HCT116 (cell line): ENCODE measurements around the gene ADARB1. TPM values are rescaled to one million over a fixed set of nuclear protein-coding genes. Genes with fewer than 3 reads are reported as not detected.

Source experiments
- ATAC-seq: fragments of 200-7000 bp; cut with Tn5 transposase; 2 replicates; pipeline ENCODE4 v1.9.1; 2020; ENCODE audit warnings: mild to moderate bottlenecking, moderate library complexity
- BruUV-seq: library from RNA; stranded (reverse); fragments of 400-500 nt; replicated peaks from 2 replicates; lab custom pipeline; 2021; lab: Mats Ljungman, UMichigan
- CTCF ChIA-PET: fragments of 300-600 bp; sonication (Branson Sonifier 250); formaldehyde crosslinking; loops from one replicate; lab custom pipeline; 2021; ENCODE audit warnings: antibody characterized with exemption; lab: Charles Lee
- POLR2A ChIA-PET: fragments of 300-600, 350-600 bp; sonication (Branson Sonifier 250); formaldehyde crosslinking; loops from one replicate; lab custom pipeline; 2021; ENCODE audit warnings: antibody characterized with exemption; lab: Charles Lee
- RAD21 ChIA-PET, 2 experiments: fragments of 300-600 bp; sonication (Branson Sonifier 250); formaldehyde crosslinking; loops; one replicate each; lab custom pipeline; 2023; ENCODE audit warnings: low total read pairs in 2 of 2; ENCODE audit not compliant: uncharacterized antibody in 2 of 2, unreplicated experiment in 2 of 2, low non-redundant PET in 1 of 2; lab: Charles Lee
- DNase-seq: peaks from one replicate; pipeline ENCODE4 v3.0.0-alpha.2; 2010; ENCODE audit warnings: low read depth, low spot score
- H2AFZ ChIP-seq: fragments of 200-600 bp; shearing (Covaris generic), sonication (generic); 2 replicates; pipeline ENCODE4 v1.6.1; 2017; ENCODE audit warnings: low read depth, mixed run types, mixed read lengths, antibody characterized with exemption, low read length; ENCODE audit not compliant: poor library complexity, severe bottlenecking
- H3K27ac ChIP-seq: 2 replicates; pipeline ENCODE4 v1.5.1; 2012; ENCODE audit warnings: low read depth, low read length
- H3K27me3 ChIP-seq: fragments of 200-600 bp; sonication (generic); 2 replicates; pipeline ENCODE4 v1.6.1; 2016; ENCODE audit warnings: mixed run types, low read length, mixed read lengths; ENCODE audit not compliant: insufficient read depth
- H3K36me3 ChIP-seq, 2 experiments: fragments of 200-500 bp in 1 of 2; fragments of 200-600 bp in 1 of 2; sonication (Bioruptor generic) in 1 of 2; sonication (generic) in 1 of 2; 2 replicates each; pipeline versions ENCODE4 v1.5.1 to v1.6.1; 2014 to 2016; ENCODE audit warnings: low read length in 2 of 2, inconsistent platforms in 1 of 2, mixed read lengths in 1 of 2, mixed run types in 1 of 2; ENCODE audit not compliant: insufficient read depth in 2 of 2, control insufficient read depth in 1 of 2
- H3K4me1 ChIP-seq, 2 experiments: fragments of 200-600 bp in 1 of 2; sonication (generic) in 1 of 2; 2 replicates each; pipeline versions ENCODE4 v1.5.1 to v1.6.1; 2012 to 2017; ENCODE audit warnings: low read length in 2 of 2, inconsistent platforms in 1 of 2, mild to moderate bottlenecking in 1 of 2, mixed read lengths in 1 of 2, mixed run types in 1 of 2, moderate library complexity in 1 of 2; ENCODE audit not compliant: insufficient read depth in 2 of 2, control insufficient read depth in 1 of 2
- H3K4me2 ChIP-seq: fragments of 200-600 bp; sonication (generic); 2 replicates; pipeline ENCODE4 v1.6.1; 2017; ENCODE audit warnings: mixed run types, low read length, mixed read lengths
- H3K4me3 ChIP-seq, 2 experiments: fragments of 200-600 bp in 1 of 2; sonication (generic) in 1 of 2; replicated peaks in 1 of 2; 2 replicates each; pipeline ENCODE4 v1.5.1; 2011 to 2016; ENCODE audit warnings: low read length in 2 of 2, control low read depth in 1 of 2, low read depth in 1 of 2, mild to moderate bottlenecking in 1 of 2, mixed read lengths in 1 of 2, mixed run types in 1 of 2
- H3K79me2 ChIP-seq: fragments of 200-600 bp; sonication (generic); 2 replicates; pipeline ENCODE4 v1.6.1; 2017; ENCODE audit warnings: mild to moderate bottlenecking, mixed run types, low read length, moderate library complexity, mixed read lengths; ENCODE audit not compliant: insufficient read depth
- H3K9ac ChIP-seq: fragments of 200-600 bp; sonication (generic); 2 replicates; pipeline ENCODE4 v1.6.1; 2016; ENCODE audit warnings: low read length, mixed read lengths
- H3K9me2 ChIP-seq: fragments of 200-600 bp; sonication (generic), shearing (Covaris generic); 2 replicates; pipeline ENCODE4 v1.6.1; 2017; ENCODE audit warnings: mixed run types, mild to moderate bottlenecking, moderate library complexity; ENCODE audit not compliant: insufficient read depth
- H3K9me3 ChIP-seq, 2 experiments: fragments of 200-500 bp in 1 of 2; fragments of 200-600 bp in 1 of 2; sonication (Bioruptor generic) in 1 of 2; sonication (generic) in 1 of 2; 2 replicates each; pipeline ENCODE4 v1.6.1; 2014 to 2017; ENCODE audit warnings: low read length in 2 of 2, mixed read lengths in 2 of 2, inconsistent platforms in 1 of 2, low read depth in 1 of 2, mild to moderate bottlenecking in 1 of 2, mixed run types in 1 of 2, moderate library complexity in 1 of 2; ENCODE audit not compliant: control insufficient read depth in 1 of 2, insufficient read depth in 1 of 2
- H4K20me1 ChIP-seq: fragments of 200-600 bp; sonication (generic), shearing (Covaris generic); 2 replicates; pipeline ENCODE4 v1.6.1; 2017; ENCODE audit warnings: mixed run types, mild to moderate bottlenecking, moderate library complexity; ENCODE audit not compliant: insufficient read depth
- CBX3 ChIP-seq: IDR thresholded peaks from 2 replicates; pipeline ENCODE4 v1.6.1; 2012; ENCODE audit warnings: low read depth
- ELF1 ChIP-seq: IDR thresholded peaks from 2 replicates; pipeline ENCODE4 v1.6.1; 2012; ENCODE audit warnings: low read depth, borderline replicate concordance
- EZH2 ChIP-seq: fragments of 200-600 bp; sonication (generic); IDR thresholded peaks from 2 replicates; pipeline ENCODE4 v1.6.1; 2017; ENCODE audit warnings: antibody characterized with exemption, mixed run types
- FOSL1 ChIP-seq: IDR thresholded peaks from 2 replicates; pipeline ENCODE4 v1.6.1; 2012; ENCODE audit warnings: low read depth
- POLR2A ChIP-seq: IDR thresholded peaks from 2 replicates; pipeline ENCODE4 v1.7.0; 2011; ENCODE audit warnings: borderline replicate concordance; ENCODE audit not compliant: insufficient read depth, insufficient read length; ENCODE audit errors: extremely low read depth
- RAD21 ChIP-seq: IDR thresholded peaks from 2 replicates; pipeline ENCODE4 v1.6.1; 2012; ENCODE audit warnings: low read depth, mild to moderate bottlenecking
- SRF ChIP-seq: IDR thresholded peaks from 2 replicates; pipeline ENCODE4 v1.6.1; 2012; ENCODE audit warnings: low read depth
- TCF7L2 ChIP-seq: IDR thresholded peaks from 2 replicates; pipeline ENCODE4 v1.7.0; 2011; ENCODE audit warnings: borderline replicate concordance, inconsistent platforms; ENCODE audit not compliant: insufficient read depth, insufficient read length; ENCODE audit errors: extremely low read depth
- ZFX ChIP-seq: fragments of 450-650 bp; IDR thresholded peaks from 2 replicates; pipeline ENCODE4 v1.6.1; 2017
- ZNF274 ChIP-seq: fragments of 200-500 bp; sonication (Bioruptor generic); IDR thresholded peaks from 2 replicates; pipeline ENCODE4 v1.6.1; 2014; ENCODE audit warnings: mild to moderate bottlenecking, low read depth, low read length, inconsistent platforms
- intact Hi-C: fragments of 100-400 bp; cut with micrococcal nuclease; formaldehyde crosslinking; loops from 2 replicates; pipeline ENCODE4 v1.10.0; 2022
- total RNA-seq: library from RNA; stranded (reverse); gene quantifications from one replicate; pipeline ENCODE4 v1.2.1, GENCODE V29; 2021; ENCODE audit not compliant: unreplicated experiment
- TF ChIP-seq, protein P1 (sequence below): IDR thresholded peaks from 2 replicates; pipeline ENCODE4 v1.6.1; 2012
- TF ChIP-seq, protein P2 (sequence below): IDR thresholded peaks from 2 replicates; pipeline ENCODE4 v1.6.1; 2011; ENCODE audit warnings: mild to moderate bottlenecking, low read length, moderate library complexity; ENCODE audit not compliant: insufficient replicate concordance; ENCODE audit errors: extremely low read depth

The ADARB1 gene
- total RNA-seq, 1 experiment from 2014 or later: 13.5 TPM

DNA sequence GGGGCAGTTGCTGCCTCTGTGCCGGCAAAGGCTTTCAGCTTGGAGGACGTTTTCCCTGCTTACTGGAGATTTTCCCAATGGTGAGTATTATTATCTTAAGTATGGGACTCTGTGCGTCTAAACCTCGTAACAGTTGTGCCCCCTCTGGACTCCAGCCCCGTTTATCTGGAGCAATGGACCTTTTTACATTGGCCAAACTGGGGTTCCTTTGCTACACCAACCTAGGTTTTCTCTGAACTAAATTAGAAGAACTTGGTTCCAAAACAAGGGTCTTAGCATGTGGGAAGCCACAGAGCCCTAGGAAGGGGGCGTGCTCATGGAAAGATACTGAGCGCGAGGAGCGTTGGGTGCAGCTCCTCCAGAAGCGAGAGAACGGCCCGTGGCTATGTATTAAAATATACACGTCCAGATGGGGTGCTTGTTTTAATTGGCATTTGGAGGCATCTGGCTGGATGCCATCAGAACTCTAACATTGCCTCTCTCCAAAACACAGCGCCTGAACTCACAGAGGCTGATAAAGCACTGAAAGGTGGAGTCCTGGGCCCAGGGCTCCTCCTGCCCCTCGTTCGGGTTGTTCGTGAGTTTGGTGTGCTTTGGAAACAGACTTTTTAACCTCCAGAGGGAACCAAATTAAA is 184.9 kb downstream of the ADARB1 start (continued):
- TF ChIP-seq, protein P1, sequence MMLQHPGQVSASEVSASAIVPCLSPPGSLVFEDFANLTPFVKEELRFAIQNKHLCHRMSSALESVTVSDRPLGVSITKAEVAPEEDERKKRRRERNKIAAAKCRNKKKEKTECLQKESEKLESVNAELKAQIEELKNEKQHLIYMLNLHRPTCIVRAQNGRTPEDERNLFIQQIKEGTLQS: no peak
- TF ChIP-seq ELF1 (no peak), EZH2 (no peak), POLR2A (no peak), SRF (no peak), ZFX (no peak), CBX3 (no peak)
- TF ChIP-seq, all 23 proteins: peak for 0

DNA sequence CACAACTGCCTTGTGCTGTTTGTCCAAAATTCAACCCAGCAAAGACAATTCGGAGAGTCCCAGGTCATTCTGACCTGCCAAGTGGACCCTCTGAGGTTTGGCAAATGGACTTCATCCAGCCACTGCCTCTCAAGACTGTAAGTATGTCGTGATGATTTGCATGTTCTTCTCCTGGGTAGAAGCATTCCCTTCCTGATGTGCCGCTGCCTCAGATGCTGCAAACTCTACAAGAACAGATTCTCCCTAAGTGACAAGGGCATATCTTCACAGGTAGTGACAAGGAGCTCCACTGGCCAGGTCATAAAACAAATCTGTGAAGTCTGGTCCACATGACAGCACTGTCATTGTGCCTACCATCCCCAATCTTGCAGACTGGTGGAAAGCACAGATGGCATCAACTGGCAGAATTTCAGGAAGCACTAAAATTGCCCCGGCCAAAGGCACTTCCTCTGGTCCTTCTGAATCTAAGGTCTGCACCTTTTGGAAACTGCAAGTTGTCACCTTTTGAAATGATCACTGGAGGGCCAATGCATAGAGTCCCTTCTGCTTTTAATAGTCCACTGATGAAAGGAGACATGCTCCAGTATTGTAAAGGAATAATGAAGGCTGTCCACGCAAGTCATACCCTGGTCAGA is 185.9 kb downstream of the ADARB1 start:
- Histone ChIP-seq H3K4me2 (no peak overlapping the region), H3K9me3 (no peaks in the 10 kb centered on the region), H3K4me3 (no peak overlapping the region), H3K79me2 (no peaks in the 10 kb centered on the region), H2AFZ (no peak overlapping the region), H3K27ac (no peak overlapping the region), H3K9ac (no peak overlapping the region), H3K27me3 (no peaks in the 10 kb centered on the region), H3K4me1 (peaks cover 0 to 4% of the 10 kb centered on the region in 2 experiments; a peak in 2 of 4 replicates), H3K9me2 (no peaks in the 10 kb centered on the region), H4K20me1 (no peaks in the 10 kb centered on the region), H3K36me3 (peaks cover 2 to 4% of the 10 kb centered on the region in 2 experiments; a peak in 2 of 4 replicates)
- BruUV-seq: no TSS peak
- DNase-seq (no peak), ATAC-seq (no peak)
- ChIA-PET CTCF (no interaction called here), RAD21 (no interaction called here), POLR2A (no interaction called here)
- intact Hi-C loops: no loop called here
- TF ChIP-seq RAD21 (no peak), ELF1 (no peak), TCF7L2 (no peak), FOSL1 (no peak), ZNF274 (no peak), SRF (no peak)
- TF ChIP-seq, protein P2, sequence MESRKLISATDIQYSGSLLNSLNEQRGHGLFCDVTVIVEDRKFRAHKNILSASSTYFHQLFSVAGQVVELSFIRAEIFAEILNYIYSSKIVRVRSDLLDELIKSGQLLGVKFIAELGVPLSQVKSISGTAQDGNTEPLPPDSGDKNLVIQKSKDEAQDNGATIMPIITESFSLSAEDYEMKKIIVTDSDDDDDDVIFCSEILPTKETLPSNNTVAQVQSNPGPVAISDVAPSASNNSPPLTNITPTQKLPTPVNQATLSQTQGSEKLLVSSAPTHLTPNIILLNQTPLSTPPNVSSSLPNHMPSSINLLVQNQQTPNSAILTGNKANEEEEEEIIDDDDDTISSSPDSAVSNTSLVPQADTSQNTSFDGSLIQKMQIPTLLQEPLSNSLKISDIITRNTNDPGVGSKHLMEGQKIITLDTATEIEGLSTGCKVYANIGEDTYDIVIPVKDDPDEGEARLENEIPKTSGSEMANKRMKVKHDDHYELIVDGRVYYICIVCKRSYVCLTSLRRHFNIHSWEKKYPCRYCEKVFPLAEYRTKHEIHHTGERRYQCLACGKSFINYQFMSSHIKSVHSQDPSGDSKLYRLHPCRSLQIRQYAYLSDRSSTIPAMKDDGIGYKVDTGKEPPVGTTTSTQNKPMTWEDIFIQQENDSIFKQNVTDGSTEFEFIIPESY: no peak
